HG03439 (cell line): Measurements from ENCODE around the gene WARS2.

Source experiments
- ATAC-seq: cut with Tn5 transposase; IDR thresholded peaks from one replicate; pipeline ENCODE4 v1.9.1; 2021; ENCODE audit warnings: mild to moderate bottlenecking, moderate library complexity; ENCODE audit not compliant: unreplicated experiment

WARS2 gene

GRCh38 chr1:119086830-119087229 is 53.6 kb downstream of the WARS2 start:
- no peak for ATAC-seq

GRCh38 chr1:119084798-119085197 is 55.7 kb downstream of the WARS2 start:
- ATAC-seq = no peak

DNA sequence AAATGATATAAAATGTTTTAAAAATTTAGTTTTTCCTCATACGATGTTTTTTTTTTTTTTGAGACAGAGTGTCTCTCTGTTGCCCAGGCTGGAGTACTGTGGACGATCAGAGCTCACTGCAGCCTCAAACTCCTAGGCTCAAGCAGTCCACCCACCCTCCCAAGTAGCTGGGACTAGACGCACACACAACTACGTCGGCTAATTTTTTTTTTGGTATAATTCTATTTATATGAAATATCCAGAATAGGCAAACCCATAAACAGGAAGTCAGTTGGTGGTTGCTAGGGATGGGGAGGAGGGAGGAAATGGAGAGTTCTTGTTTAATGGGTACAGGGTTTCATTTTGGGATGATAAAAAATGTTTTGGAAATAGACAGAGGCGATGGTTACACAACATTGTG is 56.5 kb downstream of the WARS2 start:
- ATAC-seq = no peak

DNA sequence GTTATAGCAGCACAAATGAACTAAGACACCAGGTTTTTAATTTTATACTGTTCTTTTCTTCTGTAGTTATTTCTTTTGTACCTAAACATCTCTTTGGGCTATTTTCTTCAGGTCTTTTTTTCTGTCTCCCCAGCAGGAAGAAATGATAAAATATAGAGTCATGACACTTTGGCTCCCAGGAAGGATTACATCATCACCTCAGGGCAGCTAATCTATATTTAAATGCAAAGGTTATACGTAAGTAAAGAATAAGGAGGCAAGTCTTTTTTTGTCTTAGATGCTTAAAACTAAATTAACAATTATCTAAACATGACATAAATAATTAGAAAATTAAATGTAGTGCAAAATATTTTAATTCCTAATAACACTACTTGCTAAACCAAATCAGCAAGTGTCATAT is 57.0 kb downstream of the WARS2 start:
- no peak for ATAC-seq

- ATAC-seq = no peak
These were observed 58.8 kb downstream of the WARS2 start for GRCh38 chr1:119081700-119082099.

GRCh38 chr1:119081267-119081666 is 59.2 kb downstream of the WARS2 start:
- no peak for ATAC-seq

- no peak for ATAC-seq
These were observed 59.9 kb downstream of the WARS2 start for GRCh38 chr1:119080586-119080985.

- ATAC-seq = no peak
These were observed 60.6 kb downstream of the WARS2 start for GRCh38 chr1:119079881-119080280.

GRCh38 chr1:119075614-119076013 is 64.8 kb downstream of the WARS2 start:
- no peak for ATAC-seq

DNA sequence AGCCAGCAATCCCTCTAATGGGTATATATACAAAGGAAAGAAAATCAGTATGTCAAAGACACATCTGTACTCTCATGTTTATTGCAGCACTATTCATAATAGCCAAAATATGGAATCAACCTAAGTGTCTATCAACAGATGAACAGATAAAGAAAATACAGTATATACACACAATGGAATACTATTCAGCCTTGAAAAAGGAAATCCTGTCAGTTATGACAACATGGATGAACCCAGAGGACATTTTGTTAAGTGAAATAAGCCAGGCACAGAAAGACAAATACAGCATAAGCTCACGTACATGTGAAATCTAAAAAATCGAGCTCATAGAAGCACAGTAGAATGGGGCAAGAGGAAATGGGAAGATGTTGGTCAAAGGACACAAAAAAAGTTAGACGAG is 69.1 kb downstream of the WARS2 start:
- ATAC-seq = no peak

DNA sequence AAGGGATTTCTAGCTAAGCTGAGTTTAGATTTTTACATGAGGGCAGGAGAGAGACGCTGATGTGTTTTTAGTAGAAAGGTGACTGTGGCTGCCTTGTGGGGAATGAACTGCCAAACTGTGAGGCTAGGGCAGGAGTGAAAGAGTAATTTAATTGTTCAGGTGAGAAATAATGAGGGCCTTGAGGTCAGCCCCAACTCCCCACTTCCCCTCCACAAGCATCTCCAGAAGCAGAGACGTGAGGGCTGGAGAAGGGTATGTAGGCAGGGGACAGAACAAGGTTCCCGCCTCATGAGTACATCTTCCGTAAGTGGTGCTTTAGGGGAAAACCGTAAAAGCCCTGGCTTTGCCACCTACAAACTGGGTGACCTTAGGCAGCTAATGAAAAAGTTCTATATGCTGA is 70.8 kb downstream of the WARS2 start:
- ATAC-seq = no peak

- no peak for ATAC-seq
These were observed 72.0 kb downstream of the WARS2 start for GRCh38 chr1:119068427-119068826.

DNA sequence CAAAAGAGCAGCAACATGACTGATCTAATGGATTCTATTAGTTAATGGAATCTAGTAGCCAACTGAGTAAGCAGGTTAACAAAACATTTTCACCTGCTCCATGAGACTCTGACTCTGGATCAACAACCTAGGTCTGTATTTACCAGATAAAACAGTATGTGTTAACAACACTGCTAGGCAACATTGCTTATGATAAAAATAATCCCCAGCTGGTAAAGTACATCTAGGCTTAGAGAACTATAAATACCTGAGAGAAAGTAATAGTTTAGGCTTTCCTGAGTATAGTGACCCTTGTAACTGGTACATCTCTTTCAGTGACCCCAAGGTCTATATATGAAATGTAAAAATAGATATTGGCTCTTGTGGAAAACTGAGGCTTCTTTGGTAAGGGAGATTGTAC is 78.8 kb downstream of the WARS2 start:
- no peak for ATAC-seq

DNA sequence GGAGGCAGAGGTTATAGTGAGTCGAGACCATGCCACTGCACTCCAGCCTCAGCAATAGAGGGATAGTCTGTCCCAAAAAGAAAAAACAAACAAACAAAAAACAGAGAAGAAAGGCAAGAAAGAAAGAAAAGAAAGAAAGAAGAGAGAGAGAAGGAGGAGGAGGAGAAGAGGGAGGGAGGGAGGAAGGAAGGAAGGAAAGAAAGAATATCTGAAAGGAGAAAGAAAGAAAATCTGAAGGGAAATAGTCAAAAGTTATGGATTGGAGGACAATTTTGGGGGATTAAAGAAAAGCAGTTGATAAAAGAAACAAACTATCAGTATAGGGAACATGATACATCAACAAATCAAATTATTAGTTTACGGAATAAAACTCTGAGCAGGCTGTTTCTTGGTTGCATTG is 84.9 kb downstream of the WARS2 start:
- ATAC-seq = no peak

GRCh38 chr1:119053917-119054316 is 86.5 kb downstream of the WARS2 start:
- no peak for ATAC-seq

DNA sequence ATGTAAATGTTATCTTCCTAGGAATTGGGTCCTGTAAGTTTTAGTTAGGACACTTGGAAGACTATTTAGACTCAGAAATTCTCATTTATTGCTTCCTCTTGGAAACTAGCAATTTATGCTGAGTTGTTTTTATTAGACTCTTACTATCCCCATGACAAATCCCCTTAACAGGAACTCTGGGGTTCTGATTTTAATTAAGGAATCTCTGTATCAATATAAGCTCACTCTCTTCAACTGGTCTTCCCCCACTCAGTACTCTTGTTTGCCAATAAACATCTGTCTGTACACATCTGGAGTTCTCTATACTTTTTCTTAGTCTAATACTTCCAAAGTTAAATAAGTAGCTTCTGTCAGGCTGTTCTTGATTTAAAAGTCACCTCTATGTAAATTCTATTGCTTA is 88.2 kb downstream of the WARS2 start:
- no peak for ATAC-seq

GRCh38 chr1:119048624-119049404 is 91.6 kb downstream of the WARS2 start:
- ATAC-seq = no peak

- no peak for ATAC-seq
These were observed 93.5 kb downstream of the WARS2 start for GRCh38 chr1:119046785-119047438.

DNA sequence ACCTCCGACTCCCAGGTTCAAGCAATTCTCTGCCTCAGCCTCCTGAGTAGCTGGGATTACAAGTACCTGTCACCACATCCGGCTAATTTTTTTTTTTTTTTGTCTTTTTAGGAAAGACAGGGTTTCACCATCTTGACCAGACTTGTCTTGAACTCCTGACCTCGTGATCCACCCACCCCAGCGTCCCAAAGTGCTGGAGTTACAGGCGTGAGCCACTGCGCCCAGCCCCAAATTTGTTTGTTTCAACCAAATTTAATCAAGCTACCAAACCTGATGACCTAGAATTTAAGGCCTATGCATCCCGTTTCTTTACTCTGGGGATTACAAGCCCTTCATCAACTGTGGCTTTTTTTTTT is 94.0 kb downstream of the WARS2 start:
- no peak for ATAC-seq

DNA sequence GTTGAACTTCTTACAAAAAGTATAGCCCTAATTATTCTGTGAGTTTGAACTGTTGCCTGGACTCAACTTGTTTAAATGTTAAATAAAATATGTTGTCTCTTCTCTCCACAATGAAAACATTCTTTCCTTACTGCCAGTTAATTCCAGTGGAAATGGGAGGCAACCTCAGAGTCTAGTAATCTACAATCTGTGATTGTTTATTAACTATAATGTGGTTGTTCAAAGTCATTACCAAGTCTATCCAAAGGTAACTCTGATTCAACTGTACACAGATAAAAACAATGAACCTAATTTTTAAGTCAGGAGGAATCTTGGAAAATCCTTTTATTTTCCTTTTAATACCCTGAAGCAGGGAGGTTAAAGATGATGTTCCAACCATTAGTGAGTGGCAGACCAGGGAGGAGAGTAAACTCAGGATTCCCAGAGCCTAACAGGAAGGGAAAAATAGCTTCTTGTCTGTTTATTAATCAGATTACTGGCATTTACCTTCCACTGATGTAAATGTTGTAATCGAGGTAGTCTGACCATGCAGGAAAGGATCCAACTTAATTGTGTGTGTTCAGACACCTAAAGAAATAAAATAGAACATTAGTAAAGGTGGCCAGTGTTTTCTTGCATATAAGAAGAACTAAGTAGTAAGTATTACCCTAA is 95.2 kb downstream of the WARS2 start:
- ATAC-seq = no peak

DNA sequence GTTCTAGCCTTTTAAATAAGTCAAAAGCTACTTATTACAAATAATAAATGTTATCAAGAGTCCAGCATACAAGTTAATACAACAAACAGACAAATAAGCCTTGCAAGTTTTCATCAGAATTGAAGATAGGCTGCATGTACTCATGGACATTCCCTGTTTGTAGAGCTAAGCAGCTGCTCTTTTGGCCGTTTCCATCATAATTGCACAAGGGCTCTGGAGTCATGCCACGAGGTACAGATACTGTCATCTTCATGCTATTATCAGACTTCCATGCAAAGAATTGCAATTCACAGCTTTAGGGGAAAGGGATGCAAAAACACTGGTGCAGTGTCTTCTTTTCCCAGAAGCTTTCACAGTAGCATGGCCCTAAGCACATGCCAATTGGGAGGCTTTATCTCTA is 99.5 kb downstream of the WARS2 start:
- no peak for ATAC-seq

DNA sequence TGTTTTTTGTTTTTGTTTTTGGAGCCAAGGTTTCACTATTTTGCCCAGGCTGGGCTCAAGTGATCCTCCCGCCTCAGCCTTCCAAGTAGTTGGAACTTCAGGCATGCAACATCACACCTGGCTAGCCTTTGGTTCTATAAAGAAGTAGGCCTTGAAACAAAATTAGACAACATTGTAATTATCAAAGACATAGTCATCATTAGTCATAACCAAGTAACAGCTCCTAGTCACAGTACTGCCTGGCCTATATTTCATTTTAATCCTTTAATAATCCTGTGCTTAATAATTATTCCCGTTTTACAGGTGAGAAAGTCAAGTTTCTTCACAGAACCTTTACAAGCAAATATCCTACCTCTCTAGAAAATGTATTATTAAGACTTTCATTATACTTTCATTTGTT is 100.0 kb downstream of the WARS2 start:
- ATAC-seq = no peak
